Measurements from ENCODE around the gene CST7.

Gene CST7

GRCh38 chr20:24995741-24996448 is 46.8 kb downstream of the CST7 start:
- TF ChIP-seq SIN3A (IDR thresholded peaks at IDR 0.05; ENCODE audit: borderline replicate concordance, insufficient read depth, low read length) (no peak), TAF1 (IDR thresholded peaks at IDR 0.05; ENCODE audit: borderline replicate concordance, insufficient read depth, low read length) (no peak), POLR2AphosphoS5 (IDR thresholded peaks at IDR 0.05; ENCODE audit: low read depth, low read length) (no peak), FOXP2 (optimal IDR thresholded peaks at IDR 0.05; ENCODE audit: borderline replicate concordance, extremely low read depth, extremely low read length, insufficient read depth) (no peak)
- TF ChIP-seq, protein P1, sequence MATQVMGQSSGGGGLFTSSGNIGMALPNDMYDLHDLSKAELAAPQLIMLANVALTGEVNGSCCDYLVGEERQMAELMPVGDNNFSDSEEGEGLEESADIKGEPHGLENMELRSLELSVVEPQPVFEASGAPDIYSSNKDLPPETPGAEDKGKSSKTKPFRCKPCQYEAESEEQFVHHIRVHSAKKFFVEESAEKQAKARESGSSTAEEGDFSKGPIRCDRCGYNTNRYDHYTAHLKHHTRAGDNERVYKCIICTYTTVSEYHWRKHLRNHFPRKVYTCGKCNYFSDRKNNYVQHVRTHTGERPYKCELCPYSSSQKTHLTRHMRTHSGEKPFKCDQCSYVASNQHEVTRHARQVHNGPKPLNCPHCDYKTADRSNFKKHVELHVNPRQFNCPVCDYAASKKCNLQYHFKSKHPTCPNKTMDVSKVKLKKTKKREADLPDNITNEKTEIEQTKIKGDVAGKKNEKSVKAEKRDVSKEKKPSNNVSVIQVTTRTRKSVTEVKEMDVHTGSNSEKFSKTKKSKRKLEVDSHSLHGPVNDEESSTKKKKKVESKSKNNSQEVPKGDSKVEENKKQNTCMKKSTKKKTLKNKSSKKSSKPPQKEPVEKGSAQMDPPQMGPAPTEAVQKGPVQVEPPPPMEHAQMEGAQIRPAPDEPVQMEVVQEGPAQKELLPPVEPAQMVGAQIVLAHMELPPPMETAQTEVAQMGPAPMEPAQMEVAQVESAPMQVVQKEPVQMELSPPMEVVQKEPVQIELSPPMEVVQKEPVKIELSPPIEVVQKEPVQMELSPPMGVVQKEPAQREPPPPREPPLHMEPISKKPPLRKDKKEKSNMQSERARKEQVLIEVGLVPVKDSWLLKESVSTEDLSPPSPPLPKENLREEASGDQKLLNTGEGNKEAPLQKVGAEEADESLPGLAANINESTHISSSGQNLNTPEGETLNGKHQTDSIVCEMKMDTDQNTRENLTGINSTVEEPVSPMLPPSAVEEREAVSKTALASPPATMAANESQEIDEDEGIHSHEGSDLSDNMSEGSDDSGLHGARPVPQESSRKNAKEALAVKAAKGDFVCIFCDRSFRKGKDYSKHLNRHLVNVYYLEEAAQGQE (IDR thresholded peaks at IDR 0.05; ENCODE audit: insufficient read depth in 1 of 2, low read depth in 2 of 2, low read length in 2 of 2) = no peak

DNA sequence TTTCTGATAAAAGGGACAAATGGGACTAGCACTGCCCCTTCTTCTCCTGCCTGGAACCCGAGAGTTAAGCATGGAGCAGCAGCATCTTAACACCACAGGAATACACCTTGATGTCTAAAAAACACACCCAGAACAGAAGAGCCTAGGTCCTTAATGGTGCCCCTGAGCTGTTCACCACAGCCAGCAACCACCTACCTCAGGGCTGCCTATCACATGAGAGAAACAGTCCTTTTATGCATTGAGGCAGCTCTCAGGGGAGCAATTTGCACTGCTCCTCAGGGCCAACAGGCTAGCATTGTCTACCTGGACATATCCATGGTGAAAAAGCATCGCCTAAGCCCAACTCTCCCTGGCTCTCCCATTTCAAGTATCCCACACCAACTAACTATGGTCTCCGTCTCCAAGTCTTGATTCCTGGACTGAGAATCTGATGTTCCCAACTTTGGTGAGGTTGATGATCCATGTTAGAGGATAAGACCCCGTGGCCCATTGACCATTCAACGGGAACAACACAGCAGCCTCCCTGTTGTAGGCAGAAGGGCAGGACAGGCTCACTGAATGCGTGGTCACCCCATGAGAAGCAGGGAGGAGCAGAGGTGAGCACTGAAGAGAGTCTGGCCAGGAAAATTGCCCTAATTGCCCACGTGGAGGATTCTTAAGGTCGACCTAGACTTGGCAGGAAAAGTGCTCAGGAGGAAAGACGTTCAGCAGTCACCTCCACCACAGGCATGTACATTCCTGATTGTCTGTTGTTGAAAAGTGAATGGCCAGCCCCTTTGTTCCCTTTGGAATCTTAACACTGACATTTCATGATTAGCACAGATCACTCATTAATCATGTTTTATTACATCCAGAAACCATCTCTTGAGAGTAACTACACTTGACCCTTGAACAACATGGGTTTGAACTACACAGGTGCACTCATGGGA is 47.6 kb downstream of the CST7 start:
- TF ChIP-seq TAF1 (IDR thresholded peaks at IDR 0.05; ENCODE audit: borderline replicate concordance, insufficient read depth, low read length) = no peak
- no peak for TF ChIP-seq POLR2AphosphoS5 (IDR thresholded peaks at IDR 0.05; ENCODE audit: low read depth, low read length)
- no peak for TF ChIP-seq SIN3A (IDR thresholded peaks at IDR 0.05; ENCODE audit: borderline replicate concordance, insufficient read depth, low read length)
- TF ChIP-seq FOXP2 (optimal IDR thresholded peaks at IDR 0.05; ENCODE audit: borderline replicate concordance, extremely low read depth, extremely low read length, insufficient read depth) = no peak
- TF ChIP-seq, protein P1 (IDR thresholded peaks at IDR 0.05; ENCODE audit: insufficient read depth in 1 of 2, low read depth in 2 of 2, low read length in 2 of 2) = no peak

DNA sequence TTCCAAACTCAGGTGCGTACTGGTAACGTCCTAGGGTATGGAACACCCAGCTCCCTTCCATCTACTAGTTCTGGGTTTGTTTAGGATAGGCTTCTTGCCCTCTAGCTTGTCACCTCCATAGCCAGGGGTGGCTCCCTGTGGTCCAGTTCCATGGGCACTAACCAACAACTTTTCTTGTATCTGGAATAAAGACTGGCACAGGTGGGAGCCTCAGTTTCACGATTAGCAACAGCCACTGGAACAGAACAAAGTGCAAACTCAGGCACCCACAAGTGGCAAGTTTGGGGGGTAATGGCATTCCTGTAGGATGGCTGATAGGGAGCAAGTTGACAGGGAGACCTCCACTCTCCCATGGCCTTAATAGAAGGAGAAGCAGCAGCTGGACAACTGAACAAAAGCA is 49.1 kb downstream of the CST7 start:
- TF ChIP-seq SIN3A (IDR thresholded peaks at IDR 0.05; ENCODE audit: borderline replicate concordance, insufficient read depth, low read length) (no peak), POLR2AphosphoS5 (IDR thresholded peaks at IDR 0.05; ENCODE audit: low read depth, low read length) (no peak)
- TF ChIP-seq, protein P1 (IDR thresholded peaks at IDR 0.05; ENCODE audit: insufficient read depth in 1 of 2, low read depth in 2 of 2, low read length in 2 of 2) = no peak

GRCh38 chr20:24998631-24999445 is 49.8 kb downstream of the CST7 start:
- TF ChIP-seq POLR2AphosphoS5 (IDR thresholded peaks at IDR 0.05; ENCODE audit: low read depth, low read length) (no peak), SIN3A (IDR thresholded peaks at IDR 0.05; ENCODE audit: borderline replicate concordance, insufficient read depth, low read length) (no peak), TAF1 (IDR thresholded peaks at IDR 0.05; ENCODE audit: borderline replicate concordance, insufficient read depth, low read length) (no peak), FOXP2 (optimal IDR thresholded peaks at IDR 0.05; ENCODE audit: borderline replicate concordance, extremely low read depth, extremely low read length, insufficient read depth) (no peak)
- TF ChIP-seq, protein P1 (IDR thresholded peaks at IDR 0.05; ENCODE audit: insufficient read depth in 1 of 2, low read depth in 2 of 2, low read length in 2 of 2) = no peak

Measured in PFSK-1 (cell line).